Testis (tissue), 3 donors: ENCODE data around the gene OLR1. TPM values are rescaled to one million over a fixed set of nuclear protein-coding genes. Genes with fewer than 3 reads are reported as not detected.

Experiments used
- DNase-seq: peaks from one replicate; pipeline ENCODE4 v3.0.0-alpha.2; 2019
- H3K27ac ChIP-seq, 2 donors: fragments of 200-600 bp; sonication (generic); one replicate each; pipeline ENCODE4 v1.5.1; 2019
- H3K27me3 ChIP-seq: fragments of 200-600 bp; sonication (generic); one replicate; pipeline ENCODE4 v1.5.1; 2019
- H3K36me3 ChIP-seq: fragments of 200-600 bp; sonication (generic); one replicate; pipeline ENCODE4 v1.5.1; 2017; ENCODE audit warnings: low read depth; ENCODE audit errors: missing control alignments
- H3K4me1 ChIP-seq: fragments of 200-600 bp; sonication (generic); one replicate; pipeline ENCODE4 v1.5.1; 2019
- H3K4me3 ChIP-seq, 2 donors: fragments of 200-600 bp; sonication (generic); one replicate each; pipeline ENCODE4 v1.5.1; 2017 to 2019
- H3K9me3 ChIP-seq: fragments of 200-600 bp; sonication (generic); one replicate; pipeline ENCODE4 v1.5.1; 2017
- POLR2A ChIP-seq: fragments of 450-650 bp; IDR thresholded peaks from one replicate; pipeline ENCODE4 v1.6.1; 2017; ENCODE audit warnings: antibody characterized with exemption, mild to moderate bottlenecking, moderate library complexity
- WGBS, 2 donors: methylation state at CpG; one replicate each; pipeline ENCODE4 v1.1.5; 2018; 5-methylcytosine and 5-hydroxymethylcytosine counted together
- intact Hi-C: fragments of 100-400 bp; cut with DNase I; formaldehyde crosslinking; loops from one replicate; pipeline ENCODE4 v1.15.1; 2023; ENCODE audit warnings: low total_unique reads
- polyA plus RNA-seq: library from polyadenylated mRNA; stranded (reverse); fragments of 350-450 nt; fragmentation: Illumina TruSeq; extraction: RNeasy Lipid Tissue Mini Kit (QIAGEN cat#74804); gene quantifications from one replicate; pipeline ENCODE4 v1.2.3, GENCODE V29; 2014; ENCODE audit warnings: low read depth, low replicate concordance; ENCODE audit not compliant: insufficient read depth
- total RNA-seq, 2 donors: library from RNA; depleted of rRNA; stranded (reverse); fragments of >200 nt; gene quantifications; one replicate each; pipeline ENCODE4 v1.2.3, GENCODE V29; 2016
- TF ChIP-seq, protein P1 (sequence below), 3 experiments: fragments of 450-650 bp in 2 of 3; fragments of 200-600 bp in 1 of 3; sonication (generic) in 1 of 3; IDR thresholded peaks; one replicate each; pipeline ENCODE4 v1.5.1; 2016 to 2019; ENCODE audit warnings: antibody characterized with exemption in 3 of 3, mild to moderate bottlenecking in 2 of 3, moderate library complexity in 1 of 3

OLR1 gene
- total and polyA plus RNA-seq, 3 donors from 2014 or later: 0.87 to 5.9 (median 2.5) TPM

GRCh38 chr12:10115311-10115710 lies 56.6 kb downstream of the OLR1 start:
- no peaks in the 10 kb centered on the region for H3K9me3 ChIP-seq
- no peak for DNase-seq
- 58 to 73% methylated on average over 15 of the region's 15 CpGs for WGBS, 2 donors
- TF ChIP-seq, protein P1, sequence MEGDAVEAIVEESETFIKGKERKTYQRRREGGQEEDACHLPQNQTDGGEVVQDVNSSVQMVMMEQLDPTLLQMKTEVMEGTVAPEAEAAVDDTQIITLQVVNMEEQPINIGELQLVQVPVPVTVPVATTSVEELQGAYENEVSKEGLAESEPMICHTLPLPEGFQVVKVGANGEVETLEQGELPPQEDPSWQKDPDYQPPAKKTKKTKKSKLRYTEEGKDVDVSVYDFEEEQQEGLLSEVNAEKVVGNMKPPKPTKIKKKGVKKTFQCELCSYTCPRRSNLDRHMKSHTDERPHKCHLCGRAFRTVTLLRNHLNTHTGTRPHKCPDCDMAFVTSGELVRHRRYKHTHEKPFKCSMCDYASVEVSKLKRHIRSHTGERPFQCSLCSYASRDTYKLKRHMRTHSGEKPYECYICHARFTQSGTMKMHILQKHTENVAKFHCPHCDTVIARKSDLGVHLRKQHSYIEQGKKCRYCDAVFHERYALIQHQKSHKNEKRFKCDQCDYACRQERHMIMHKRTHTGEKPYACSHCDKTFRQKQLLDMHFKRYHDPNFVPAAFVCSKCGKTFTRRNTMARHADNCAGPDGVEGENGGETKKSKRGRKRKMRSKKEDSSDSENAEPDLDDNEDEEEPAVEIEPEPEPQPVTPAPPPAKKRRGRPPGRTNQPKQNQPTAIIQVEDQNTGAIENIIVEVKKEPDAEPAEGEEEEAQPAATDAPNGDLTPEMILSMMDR (IDR thresholded peaks at IDR 0.05): no peak
- TF ChIP-seq POLR2A: no peak
- H3K36me3 ChIP-seq: no peaks in the 10 kb centered on the region
- no peaks in the 10 kb centered on the region for H3K4me1 ChIP-seq
- intact Hi-C loops: no loop called here
- no peak overlapping the region for H3K27ac ChIP-seq
- no peaks in the 10 kb centered on the region for H3K27me3 ChIP-seq
- H3K4me3 ChIP-seq: peak overlapping the region; percentile 1 to 22

GRCh38 chr12:10113920-10114319 lies 58.0 kb downstream of the OLR1 start:
- DNase-seq: no peak
- H3K27ac ChIP-seq: no peak overlapping the region
- no peaks in the 10 kb centered on the region for H3K36me3 ChIP-seq
- 45 to 58% methylated on average over 1 of the region's 1 CpG for WGBS, 2 donors
- intact Hi-C loops: no loop called here
- H3K9me3 ChIP-seq: no peaks in the 10 kb centered on the region
- no peaks in the 10 kb centered on the region for H3K4me1 ChIP-seq
- H3K4me3 ChIP-seq: no peak overlapping the region
- no peaks in the 10 kb centered on the region for H3K27me3 ChIP-seq
- no peak for TF ChIP-seq POLR2A
- TF ChIP-seq, protein P1 (IDR thresholded peaks at IDR 0.05): no peak

DNA sequence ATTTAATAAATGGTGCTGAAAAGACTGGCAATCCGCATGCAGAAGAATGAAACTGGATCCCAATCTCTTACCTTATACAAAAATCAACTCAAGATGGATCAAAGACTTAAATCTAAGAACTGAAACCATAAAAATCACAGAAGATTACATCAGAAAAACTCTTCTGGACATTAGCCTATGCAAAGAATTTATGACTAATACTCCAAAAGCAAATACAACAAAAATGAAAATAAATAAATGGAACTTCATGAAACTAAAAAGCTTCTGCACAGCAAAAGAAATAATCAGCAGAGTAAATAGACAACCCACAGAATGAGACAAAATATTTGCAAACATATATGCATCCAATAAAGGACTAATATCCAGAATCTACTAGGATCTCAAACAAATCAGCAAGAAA lies 58.9 kb downstream of the OLR1 start:
- H3K27me3 ChIP-seq: no peaks in the 10 kb centered on the region
- intact Hi-C loops: no loop called here
- TF ChIP-seq, protein P1 (IDR thresholded peaks at IDR 0.05): no peak
- TF ChIP-seq POLR2A: no peak
- DNase-seq: no peak
- no peaks in the 10 kb centered on the region for H3K9me3 ChIP-seq
- no peaks in the 10 kb centered on the region for H3K4me1 ChIP-seq
- no peaks in the 10 kb centered on the region for H3K36me3 ChIP-seq
- H3K4me3 ChIP-seq: no peak overlapping the region
- H3K27ac ChIP-seq: no peak overlapping the region
- WGBS, 2 donors: 80 to 86% methylated on average over 1 of the region's 1 CpG

DNA sequence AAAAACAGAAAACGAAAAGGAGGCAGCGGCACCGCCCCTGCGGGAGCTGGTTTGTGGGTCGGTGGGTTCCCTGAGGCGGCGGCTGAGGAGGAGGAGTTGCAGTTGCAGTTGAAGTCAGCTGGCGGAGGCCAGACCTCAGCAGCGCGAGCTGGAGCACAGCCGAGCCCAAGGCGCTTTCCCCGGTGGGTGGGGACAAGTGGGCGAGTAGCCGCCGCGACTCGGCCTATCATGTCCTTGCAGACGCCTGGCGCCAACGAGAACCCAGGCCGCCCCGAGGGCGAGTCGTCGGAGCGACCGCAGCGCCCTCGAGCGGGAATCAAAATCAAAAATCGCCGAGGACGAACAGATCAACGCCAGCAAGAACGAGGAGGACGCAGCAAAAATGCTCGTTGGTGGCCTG lies 60.5 kb downstream of the OLR1 start:
- Histone ChIP-seq H3K4me3 (peak overlapping the region; percentile 36 to 37), H3K9me3 (no peaks in the 10 kb centered on the region), H3K4me1 (no peaks in the 10 kb centered on the region), H3K36me3 (no peaks in the 10 kb centered on the region), H3K27ac (no peak overlapping the region), H3K27me3 (no peaks in the 10 kb centered on the region)
- no peak for TF ChIP-seq POLR2A
- TF ChIP-seq, protein P1 (IDR thresholded peaks at IDR 0.05): no peak
- WGBS, 2 donors: 46 to 74% methylated on average over 30 to 38 of the region's 38 CpGs
- peak; percentile 40 for DNase-seq
- intact Hi-C loops: no loop called here

DNA sequence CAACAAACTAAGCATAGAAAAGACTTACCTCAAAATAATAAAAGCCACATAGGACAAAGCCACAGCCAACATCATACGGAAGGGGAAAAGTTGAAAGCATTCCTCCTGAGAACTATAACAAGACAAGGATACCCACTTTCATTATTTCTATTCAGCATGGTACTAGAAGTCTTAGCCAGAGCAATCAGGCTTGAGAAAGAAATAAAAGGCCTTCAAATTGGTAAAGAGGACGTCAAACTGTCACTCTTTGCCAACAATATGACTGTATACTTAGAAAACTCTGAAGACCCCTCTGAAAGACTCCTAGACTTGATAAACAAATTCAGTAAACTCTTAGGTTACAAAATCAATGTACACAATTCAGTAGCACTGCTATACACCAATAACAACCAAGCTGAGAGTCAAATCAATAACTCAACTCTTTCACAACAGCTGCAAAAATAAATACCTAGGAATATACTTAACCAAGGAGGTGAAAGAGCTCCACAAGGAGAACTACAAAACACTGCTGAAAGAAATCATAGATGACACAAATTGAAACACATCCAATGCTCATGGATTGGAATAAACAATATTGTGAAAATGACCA lies 61.6 kb downstream of the OLR1 start:
- WGBS, 2 donors: 81 to 92% methylated on average over 2 of the region's 2 CpGs
- Histone ChIP-seq H3K36me3 (no peaks in the 10 kb centered on the region), H3K27me3 (no peaks in the 10 kb centered on the region), H3K9me3 (no peaks in the 10 kb centered on the region), H3K4me1 (no peaks in the 10 kb centered on the region), H3K4me3 (no peak overlapping the region), H3K27ac (no peak overlapping the region)
- intact Hi-C loops: no loop called here
- DNase-seq: no peak
- TF ChIP-seq, protein P1 (IDR thresholded peaks at IDR 0.05): no peak
- no peak for TF ChIP-seq POLR2A
